SU-DHL-6 (cell line): ENCODE results near the gene PCIF1.

Experiments used
- H2AFZ ChIP-seq: fragments of 200-600 bp; sonication (generic); 2 replicates; pipeline ENCODE4 v1.6.1; 2014; ENCODE audit warnings: low read depth, mild to moderate bottlenecking, moderate library complexity, mixed read lengths, antibody characterized with exemption, low read length; ENCODE audit not compliant: severe bottlenecking
- H3F3A ChIP-seq: fragments of 200-600 bp; shearing (Covaris generic); 2 replicates; pipeline ENCODE4 v1.6.0; 2016; ENCODE audit warnings: antibody characterized with exemption, mild to moderate bottlenecking; ENCODE audit not compliant: insufficient read depth
- H3K27ac ChIP-seq: fragments of 200-600 bp; sonication (generic); 2 replicates; pipeline ENCODE4 v1.5.1; 2016; ENCODE audit warnings: low read depth, mild to moderate bottlenecking, low read length, moderate library complexity, mixed read lengths
- H3K27me3 ChIP-seq: fragments of 200-600 bp; sonication (generic), shearing (Covaris generic); 2 replicates; pipeline ENCODE4 v1.6.0; 2014; ENCODE audit warnings: mild to moderate bottlenecking, low read length
- H3K36me3 ChIP-seq: fragments of 200-600 bp; sonication (generic); 2 replicates; pipeline ENCODE4 v1.6.1; 2014; ENCODE audit warnings: mild to moderate bottlenecking, low read length, mixed read lengths
- H3K4me2 ChIP-seq: fragments of 300-600, 200-600 bp; shearing (Covaris generic), sonication (generic); 2 replicates; pipeline ENCODE4 v1.6.0; 2014; ENCODE audit warnings: low read length, low read depth, mild to moderate bottlenecking; ENCODE audit not compliant: poor library complexity, severe bottlenecking
- H3K4me3 ChIP-seq: fragments of 200-600 bp; sonication (generic); 2 replicates; pipeline ENCODE4 v1.5.1; 2014; ENCODE audit warnings: antibody characterized with exemption, low read length, mild to moderate bottlenecking, mixed read lengths; ENCODE audit not compliant: insufficient read depth, poor library complexity, severe bottlenecking
- H3K79me2 ChIP-seq: fragments of 200-600 bp; sonication (generic); 2 replicates; pipeline ENCODE4 v1.6.1; 2014; ENCODE audit warnings: mild to moderate bottlenecking, low read length, moderate library complexity; ENCODE audit not compliant: insufficient read depth
- H3K9ac ChIP-seq: fragments of 200-600 bp; sonication (generic); 2 replicates; pipeline ENCODE4 v1.7.0; 2014; ENCODE audit warnings: mild to moderate bottlenecking, low read length
- H3K9me2 ChIP-seq: fragments of 200-600 bp; sonication (generic); replicated peaks from 2 replicates; pipeline ENCODE4 v1.6.1; 2014; ENCODE audit warnings: low read length; ENCODE audit not compliant: insufficient read depth
- H3K9me3 ChIP-seq: fragments of 200-600 bp; sonication (generic); 2 replicates; pipeline ENCODE4 v1.6.1; 2014; ENCODE audit warnings: low read length, mixed read lengths; ENCODE audit not compliant: insufficient read depth
- H4K20me1 ChIP-seq: fragments of 200-600 bp; sonication (generic); 2 replicates; pipeline ENCODE4 v1.6.1; 2014; ENCODE audit warnings: low read depth, mild to moderate bottlenecking, antibody characterized with exemption, low read length, moderate library complexity, mixed read lengths
- EZH2phosphoT487 ChIP-seq: fragments of 200-600 bp; sonication (generic), shearing (Covaris generic); conservative IDR thresholded peaks from 2 replicates; pipeline ENCODE4 v1.6.1; 2018; ENCODE audit warnings: mild to moderate bottlenecking, antibody characterized with exemption, low read length, moderate library complexity, mixed read lengths
- TF ChIP-seq, protein P1 (sequence below): fragments of 200-600 bp; sonication (generic); IDR thresholded peaks from one replicate; pipeline ENCODE4 v1.5.1; 2017; ENCODE audit warnings: antibody characterized with exemption, mild to moderate bottlenecking, low read length, moderate library complexity; ENCODE audit not compliant: insufficient read depth, poor library complexity, severe bottlenecking

PCIF1 gene

DNA sequence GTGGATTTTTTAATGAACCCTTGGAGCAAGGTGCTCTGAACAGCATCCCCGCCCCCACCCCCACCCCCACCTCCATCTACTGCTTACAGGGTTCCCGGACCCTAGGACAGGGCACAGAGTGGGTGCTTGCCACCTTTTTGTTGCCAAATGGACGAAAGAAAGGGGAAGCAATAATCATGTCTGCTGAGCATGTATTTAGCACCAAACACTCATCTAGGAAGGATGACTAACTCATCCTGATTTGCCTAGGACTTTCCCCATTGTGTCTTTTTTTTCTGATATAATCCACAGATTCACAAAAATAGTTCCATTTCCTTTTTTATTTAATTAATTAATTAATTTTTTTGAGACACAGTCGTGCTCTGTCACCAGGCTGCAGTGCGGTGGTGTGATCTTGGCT is 21.4 kb upstream of the PCIF1 start:
- no peak overlapping the region for H3K27ac ChIP-seq
- no peaks in the 10 kb centered on the region for H4K20me1 ChIP-seq
- H2AFZ ChIP-seq = no peak overlapping the region
- H3K9ac ChIP-seq = no peak overlapping the region
- no peak for TF ChIP-seq EZH2phosphoT487
- TF ChIP-seq, protein P1, sequence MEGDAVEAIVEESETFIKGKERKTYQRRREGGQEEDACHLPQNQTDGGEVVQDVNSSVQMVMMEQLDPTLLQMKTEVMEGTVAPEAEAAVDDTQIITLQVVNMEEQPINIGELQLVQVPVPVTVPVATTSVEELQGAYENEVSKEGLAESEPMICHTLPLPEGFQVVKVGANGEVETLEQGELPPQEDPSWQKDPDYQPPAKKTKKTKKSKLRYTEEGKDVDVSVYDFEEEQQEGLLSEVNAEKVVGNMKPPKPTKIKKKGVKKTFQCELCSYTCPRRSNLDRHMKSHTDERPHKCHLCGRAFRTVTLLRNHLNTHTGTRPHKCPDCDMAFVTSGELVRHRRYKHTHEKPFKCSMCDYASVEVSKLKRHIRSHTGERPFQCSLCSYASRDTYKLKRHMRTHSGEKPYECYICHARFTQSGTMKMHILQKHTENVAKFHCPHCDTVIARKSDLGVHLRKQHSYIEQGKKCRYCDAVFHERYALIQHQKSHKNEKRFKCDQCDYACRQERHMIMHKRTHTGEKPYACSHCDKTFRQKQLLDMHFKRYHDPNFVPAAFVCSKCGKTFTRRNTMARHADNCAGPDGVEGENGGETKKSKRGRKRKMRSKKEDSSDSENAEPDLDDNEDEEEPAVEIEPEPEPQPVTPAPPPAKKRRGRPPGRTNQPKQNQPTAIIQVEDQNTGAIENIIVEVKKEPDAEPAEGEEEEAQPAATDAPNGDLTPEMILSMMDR = no peak
- H3K27me3 ChIP-seq = no peaks in the 10 kb centered on the region
- H3K4me2 ChIP-seq = no peak overlapping the region
- no peaks in the 10 kb centered on the region for H3K79me2 ChIP-seq
- H3K4me3 ChIP-seq = no peak overlapping the region
- H3K9me3 ChIP-seq = no peaks in the 10 kb centered on the region
- no peaks in the 10 kb centered on the region for H3K9me2 ChIP-seq
- no peaks in the 10 kb centered on the region for H3K36me3 ChIP-seq
- no peaks in the 10 kb centered on the region for H3F3A ChIP-seq

DNA sequence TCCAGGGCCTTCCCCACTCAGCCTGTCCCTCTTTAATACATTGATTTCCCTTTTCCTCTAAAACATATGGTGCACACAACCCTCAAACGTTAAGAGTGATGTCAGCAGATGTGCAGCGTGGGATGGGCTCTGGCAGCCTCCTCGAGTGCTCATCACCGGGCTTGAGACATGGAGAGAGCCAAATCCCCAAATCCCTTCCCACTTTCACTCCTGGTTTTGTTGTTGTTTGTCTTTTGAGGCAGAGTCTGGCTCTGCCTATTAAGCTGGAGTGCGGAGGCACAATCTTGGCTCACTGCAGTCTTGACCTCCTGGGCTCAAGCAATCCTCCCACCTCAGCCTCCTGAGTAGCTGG is 16.7 kb upstream of the PCIF1 start:
- Histone ChIP-seq H3K4me2 (no peak overlapping the region), H4K20me1 (no peaks in the 10 kb centered on the region), H3K9ac (no peak overlapping the region), H3K36me3 (no peaks in the 10 kb centered on the region), H3K79me2 (no peaks in the 10 kb centered on the region), H3K27me3 (no peaks in the 10 kb centered on the region), H3K27ac (no peak overlapping the region), H3K9me3 (no peaks in the 10 kb centered on the region), H3K9me2 (no peaks in the 10 kb centered on the region), H3F3A (no peaks in the 10 kb centered on the region), H2AFZ (no peak overlapping the region), H3K4me3 (no peak overlapping the region)
- TF ChIP-seq EZH2phosphoT487 = no peak
- TF ChIP-seq, protein P1 = no peak

GRCh38 chr20:45918182-45918737 is 16.2 kb upstream of the PCIF1 start:
- Histone ChIP-seq H3K79me2 (no peaks in the 10 kb centered on the region), H3K4me2 (no peak overlapping the region), H3K9me2 (no peaks in the 10 kb centered on the region), H3K4me3 (no peak overlapping the region), H3K36me3 (no peaks in the 10 kb centered on the region), H3K9ac (no peak overlapping the region), H2AFZ (no peak overlapping the region), H3K27me3 (no peaks in the 10 kb centered on the region), H3K9me3 (no peaks in the 10 kb centered on the region), H3K27ac (no peak overlapping the region), H4K20me1 (no peaks in the 10 kb centered on the region), H3F3A (no peaks in the 10 kb centered on the region)
- TF ChIP-seq, protein P1 = no peak
- no peak for TF ChIP-seq EZH2phosphoT487
